PC-3 (cell line): ENCODE results near the gene COA5. TPM values are rescaled to one million over a fixed set of nuclear protein-coding genes. Genes with fewer than 3 reads are reported as not detected.

ENCODE experiments used
- ATAC-seq: fragments of 200-7000 bp; cut with Tn5 transposase; 2 replicates; pipeline ENCODE4 v1.9.1; 2020; ENCODE audit warnings: mild to moderate bottlenecking, moderate library complexity
- BruUV-seq: library from RNA; stranded (reverse); fragments of 400-500 nt; replicated peaks from 2 replicates; lab custom pipeline; 2021; lab: Mats Ljungman, UMichigan
- CTCF ChIA-PET: fragments of 300-600 bp; sonication (Branson Sonifier 250); formaldehyde crosslinking; loops from one replicate; lab custom pipeline; 2022; ENCODE audit warnings: antibody characterized with exemption; lab: Charles Lee
- POLR2A ChIA-PET: fragments of 300-600 bp; sonication (Branson Sonifier 250); formaldehyde crosslinking; loops from one replicate; lab custom pipeline; 2022; ENCODE audit warnings: antibody characterized with exemption; ENCODE audit not compliant: unreplicated experiment; lab: Charles Lee
- DNase-seq: peaks from one replicate; pipeline ENCODE4 v3.0.0-alpha.2; 2015
- H2AFZ ChIP-seq: fragments of 300-600 bp; sonication (generic); 2 replicates; pipeline ENCODE4 v1.6.0; 2016; ENCODE audit warnings: antibody characterized with exemption, low read length
- H3F3A ChIP-seq: fragments of 300-600 bp; sonication (generic); one replicate; pipeline ENCODE4 v1.6.0; 2017; ENCODE audit warnings: antibody characterized with exemption, low read length, control low read depth, mild to moderate bottlenecking; ENCODE audit not compliant: unreplicated experiment
- H3K27ac ChIP-seq: fragments of 300-600 bp; sonication (generic); 2 replicates; pipeline ENCODE4 v1.5.1; 2016; ENCODE audit warnings: mild to moderate bottlenecking, low read length
- H3K27me3 ChIP-seq: fragments of 300-600 bp; sonication (generic); 2 replicates; pipeline ENCODE4 v1.6.1; 2016; ENCODE audit warnings: low read length, mixed read lengths
- H3K36me3 ChIP-seq: fragments of 300-600 bp; sonication (generic); 2 replicates; pipeline ENCODE4 v1.6.1; 2016; ENCODE audit warnings: low read depth, mixed run types, low read length, mixed read lengths
- H3K4me1 ChIP-seq: fragments of 300-600 bp; sonication (generic); 2 replicates; pipeline ENCODE4 v1.5.1; 2016; ENCODE audit warnings: low read length; ENCODE audit not compliant: insufficient read depth
- H3K4me2 ChIP-seq: fragments of 300-600 bp; sonication (generic); 2 replicates; pipeline ENCODE4 v1.6.0; 2016; ENCODE audit warnings: low read length
- H3K4me3 ChIP-seq: fragments of 300-600 bp; sonication (generic); 2 replicates; pipeline ENCODE4 v1.5.1; 2016; ENCODE audit warnings: mild to moderate bottlenecking, low read length, mixed read lengths
- H3K79me2 ChIP-seq: fragments of 300-600 bp; sonication (generic); 2 replicates; pipeline ENCODE4 v1.6.1; 2017; ENCODE audit warnings: low read length, mixed read lengths
- H3K9ac ChIP-seq: fragments of 300-600 bp; sonication (generic); 2 replicates; pipeline ENCODE4 v1.6.0; 2016; ENCODE audit warnings: mild to moderate bottlenecking, low read length
- H3K9me2 ChIP-seq: fragments of 300-600 bp; sonication (generic); replicated peaks from 2 replicates; pipeline ENCODE4 v1.6.1; 2016; ENCODE audit warnings: mixed run types, low read length, mixed read lengths
- H3K9me3 ChIP-seq: fragments of 300-600 bp; sonication (generic); 2 replicates; pipeline ENCODE4 v1.6.1; 2016; ENCODE audit warnings: low read length, mixed read lengths
- H4K20me1 ChIP-seq: fragments of 300-600 bp; sonication (generic); 2 replicates; pipeline ENCODE4 v1.6.1; 2016; ENCODE audit warnings: low read length, mixed read lengths
- CTCF ChIP-seq: fragments of 300-600 bp; sonication (generic); conservative IDR thresholded peaks from 2 replicates; pipeline ENCODE4 v1.5.1; 2017; ENCODE audit warnings: antibody characterized with exemption, low read depth, mild to moderate bottlenecking, low read length
- EZH2 ChIP-seq: fragments of 300-600 bp; sonication (generic); IDR thresholded peaks from one replicate; pipeline ENCODE4 v1.6.1; 2017; ENCODE audit warnings: antibody characterized with exemption, mild to moderate bottlenecking, low read length; ENCODE audit not compliant: unreplicated experiment
- EZH2phosphoT487 ChIP-seq: fragments of 300-600 bp; sonication (generic); IDR thresholded peaks from 2 replicates; pipeline ENCODE4 v1.6.1; 2018; ENCODE audit warnings: mild to moderate bottlenecking, antibody characterized with exemption, low read length, borderline replicate concordance
- intact Hi-C: fragments of 100-400 bp; cut with micrococcal nuclease; formaldehyde crosslinking; loops from 2 replicates; pipeline ENCODE4 v1.9.0; 2023
- total RNA-seq: library from RNA; depleted of rRNA; stranded (reverse); fragments of >200 nt; gene quantifications from 2 replicates; pipeline ENCODE4 v1.2.3, GENCODE V29; 2014; rRNA removed

COA5 gene
- total RNA-seq, 1 experiment from 2014 or later: 37.2 TPM

- H3K36me3 ChIP-seq: 0 out of 2 replicates have a peak, but pooled peaks cover 2% of the 10 kb centered on the region
- no peak for DNase-seq
- no TSS peak for BruUV-seq
- no peaks in the 10 kb centered on the region for H3K9me3 ChIP-seq
- no peak overlapping the region for H3K9ac ChIP-seq
- no peaks in the 10 kb centered on the region for H3K4me1 ChIP-seq
- no peak for ATAC-seq
- intact Hi-C loops: no loop called here
- H3K4me3 ChIP-seq: no peak overlapping the region
- H3K79me2 ChIP-seq: no peaks in the 10 kb centered on the region
- no peak overlapping the region for H3K4me2 ChIP-seq
- H3F3A ChIP-seq: no peaks in the 10 kb centered on the region
- no peak overlapping the region for H3K27ac ChIP-seq
- no peaks in the 10 kb centered on the region for H3K9me2 ChIP-seq
- no peak for TF ChIP-seq EZH2
- TF ChIP-seq CTCF: no peak
- no peak for TF ChIP-seq EZH2phosphoT487
- no peak overlapping the region for H2AFZ ChIP-seq
- POLR2A ChIA-PET: no interaction called here
- no peaks in the 10 kb centered on the region for H4K20me1 ChIP-seq
- CTCF ChIA-PET: no interaction called here
- H3K27me3 ChIP-seq: no peaks in the 10 kb centered on the region
Observed at GRCh38 chr2:98551316-98551715, 57.0 kb downstream of the COA5 start.

DNA sequence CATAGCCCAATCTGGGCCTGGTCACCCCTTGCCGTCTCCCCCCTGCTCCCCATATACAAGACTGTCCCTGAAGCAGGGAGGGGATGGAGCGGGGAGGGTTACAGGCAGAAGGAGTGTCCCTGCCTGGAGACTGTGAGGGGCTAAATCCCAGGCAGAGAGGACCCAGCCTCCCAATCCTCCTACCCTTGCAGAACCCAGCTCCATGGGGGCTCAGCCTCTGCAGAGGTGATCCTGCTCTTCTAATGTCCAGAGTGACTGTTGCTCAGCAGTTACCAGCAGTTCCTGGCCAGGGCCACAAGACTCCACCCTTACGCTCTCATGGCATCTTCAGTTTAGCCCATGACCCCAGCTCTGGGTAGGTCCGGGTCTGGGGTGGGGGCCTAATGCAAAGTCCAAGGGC, 58.1 kb downstream of the COA5 start:
- Histone ChIP-seq H3K79me2 (no peaks in the 10 kb centered on the region), H3F3A (no peaks in the 10 kb centered on the region), H3K27ac (no peak overlapping the region), H3K36me3 (peaks cover 2% of the 10 kb centered on the region), H4K20me1 (no peaks in the 10 kb centered on the region), H3K4me3 (no peak overlapping the region), H3K27me3 (no peaks in the 10 kb centered on the region), H3K9ac (no peak overlapping the region), H2AFZ (no peak overlapping the region), H3K9me2 (no peaks in the 10 kb centered on the region), H3K4me2 (no peak overlapping the region), H3K4me1 (no peaks in the 10 kb centered on the region), H3K9me3 (no peaks in the 10 kb centered on the region)
- intact Hi-C loops: no loop called here
- no TSS peak for BruUV-seq
- no peak for DNase-seq
- CTCF ChIA-PET: no interaction called here
- POLR2A ChIA-PET: no interaction called here
- TF ChIP-seq EZH2: no peak
- TF ChIP-seq EZH2phosphoT487: no peak
- no peak for TF ChIP-seq CTCF
- no peak for ATAC-seq

Other genes with a start within 250 kb of the COA5 start
- 23.4 and 28.6 TPM in 2 replicates for gene INPP4A, start 163.7 kb downstream of the COA5 start, total RNA-seq
- 18.4 and 26.0 TPM in 2 replicates for gene UNC50, start 77 bp upstream of the COA5 start, total RNA-seq
- 1.7 and 6.1 TPM in 2 replicates for gene MGAT4A, start 122.6 kb upstream of the COA5 start, total RNA-seq